ENCODE data around the gene PPL. TPM values are rescaled to one million over a fixed set of nuclear protein-coding genes. Genes with fewer than 3 reads are reported as not detected.

PPL gene
- total and polyA plus RNA-seq, 2 of the 13 experiments (the other 11 are each of a cell fraction or from before 2014, with no cell fraction given), result 5.7 to 6.6 TPM

DNA sequence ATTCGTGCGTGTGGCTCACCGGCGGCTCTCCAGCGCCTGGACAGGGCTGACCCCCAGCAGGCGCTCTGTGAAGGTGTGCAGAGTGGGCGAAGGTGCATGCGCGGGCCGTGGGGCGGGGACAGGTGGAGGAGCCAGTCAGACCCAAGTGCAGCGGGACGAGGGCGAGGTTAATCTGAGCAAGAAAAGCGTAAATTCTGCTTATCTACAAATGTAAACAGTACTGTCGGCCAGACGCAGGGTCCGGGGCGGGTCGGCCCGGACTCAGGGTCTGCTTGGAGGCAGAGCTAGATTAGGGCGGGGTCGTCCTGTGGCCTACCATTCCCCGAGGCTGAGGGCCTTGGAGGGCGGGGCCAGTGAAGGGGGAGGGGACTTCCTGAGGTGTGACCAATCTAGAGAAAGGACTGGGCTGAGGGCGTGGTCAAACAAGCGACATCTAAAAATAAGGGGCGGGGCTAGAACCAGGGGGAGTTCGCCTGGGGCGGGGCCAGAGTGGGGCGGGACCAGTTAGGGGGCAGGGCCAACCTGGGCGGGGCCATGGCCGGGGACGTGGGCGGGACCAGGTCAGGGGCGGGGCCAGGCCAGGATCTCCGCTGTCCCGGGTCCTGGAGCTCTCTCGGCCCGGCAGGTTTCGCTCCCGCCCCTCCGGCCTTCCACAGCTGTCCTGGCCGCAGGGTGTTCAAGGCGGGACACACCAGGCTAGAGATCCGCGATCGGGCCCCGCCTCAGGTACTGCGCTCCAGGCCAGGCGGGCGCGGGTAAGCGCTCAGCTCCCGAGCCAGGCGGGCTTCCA, 21.0 kb upstream of the PPL start, which contains the start of gene SEC14L5 (continued):
- TF ChIP-seq, protein P1, sequence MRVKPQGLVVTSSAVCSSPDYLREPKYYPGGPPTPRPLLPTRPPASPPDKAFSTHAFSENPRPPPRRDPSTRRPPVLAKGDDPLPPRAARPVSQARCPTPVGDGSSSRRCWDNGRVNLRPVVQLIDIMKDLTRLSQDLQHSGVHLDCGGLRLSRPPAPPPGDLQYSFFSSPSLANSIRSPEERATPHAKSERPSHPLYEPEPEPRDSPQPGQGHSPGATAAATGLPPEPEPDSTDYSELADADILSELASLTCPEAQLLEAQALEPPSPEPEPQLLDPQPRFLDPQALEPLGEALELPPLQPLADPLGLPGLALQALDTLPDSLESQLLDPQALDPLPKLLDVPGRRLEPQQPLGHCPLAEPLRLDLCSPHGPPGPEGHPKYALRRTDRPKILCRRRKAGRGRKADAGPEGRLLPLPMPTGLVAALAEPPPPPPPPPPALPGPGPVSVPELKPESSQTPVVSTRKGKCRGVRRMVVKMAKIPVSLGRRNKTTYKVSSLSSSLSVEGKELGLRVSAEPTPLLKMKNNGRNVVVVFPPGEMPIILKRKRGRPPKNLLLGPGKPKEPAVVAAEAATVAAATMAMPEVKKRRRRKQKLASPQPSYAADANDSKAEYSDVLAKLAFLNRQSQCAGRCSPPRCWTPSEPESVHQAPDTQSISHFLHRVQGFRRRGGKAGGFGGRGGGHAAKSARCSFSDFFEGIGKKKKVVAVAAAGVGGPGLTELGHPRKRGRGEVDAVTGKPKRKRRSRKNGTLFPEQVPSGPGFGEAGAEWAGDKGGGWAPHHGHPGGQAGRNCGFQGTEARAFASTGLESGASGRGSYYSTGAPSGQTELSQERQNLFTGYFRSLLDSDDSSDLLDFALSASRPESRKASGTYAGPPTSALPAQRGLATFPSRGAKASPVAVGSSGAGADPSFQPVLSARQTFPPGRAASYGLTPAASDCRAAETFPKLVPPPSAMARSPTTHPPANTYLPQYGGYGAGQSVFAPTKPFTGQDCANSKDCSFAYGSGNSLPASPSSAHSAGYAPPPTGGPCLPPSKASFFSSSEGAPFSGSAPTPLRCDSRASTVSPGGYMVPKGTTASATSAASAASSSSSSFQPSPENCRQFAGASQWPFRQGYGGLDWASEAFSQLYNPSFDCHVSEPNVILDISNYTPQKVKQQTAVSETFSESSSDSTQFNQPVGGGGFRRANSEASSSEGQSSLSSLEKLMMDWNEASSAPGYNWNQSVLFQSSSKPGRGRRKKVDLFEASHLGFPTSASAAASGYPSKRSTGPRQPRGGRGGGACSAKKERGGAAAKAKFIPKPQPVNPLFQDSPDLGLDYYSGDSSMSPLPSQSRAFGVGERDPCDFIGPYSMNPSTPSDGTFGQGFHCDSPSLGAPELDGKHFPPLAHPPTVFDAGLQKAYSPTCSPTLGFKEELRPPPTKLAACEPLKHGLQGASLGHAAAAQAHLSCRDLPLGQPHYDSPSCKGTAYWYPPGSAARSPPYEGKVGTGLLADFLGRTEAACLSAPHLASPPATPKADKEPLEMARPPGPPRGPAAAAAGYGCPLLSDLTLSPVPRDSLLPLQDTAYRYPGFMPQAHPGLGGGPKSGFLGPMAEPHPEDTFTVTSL (CRISPR knock-in tag; IDR thresholded peaks at IDR 0.05; ENCODE audit: borderline replicate concordance), result no peak
- TF ChIP-seq NR2F6 (IDR thresholded peaks at IDR 0.05) (peak; percentile 32; the same call in 1 of the 2 replicates), NR2F6 (CRISPR knock-in tag; IDR thresholded peaks at IDR 0.05) (peak; percentile 58; the same call in 1 of the 2 replicates), TSC22D2 (CRISPR knock-in tag; IDR thresholded peaks at IDR 0.05; ENCODE audit: borderline replicate concordance) (peak; percentile 62; the same call in 1 of the 2 replicates)

DNA sequence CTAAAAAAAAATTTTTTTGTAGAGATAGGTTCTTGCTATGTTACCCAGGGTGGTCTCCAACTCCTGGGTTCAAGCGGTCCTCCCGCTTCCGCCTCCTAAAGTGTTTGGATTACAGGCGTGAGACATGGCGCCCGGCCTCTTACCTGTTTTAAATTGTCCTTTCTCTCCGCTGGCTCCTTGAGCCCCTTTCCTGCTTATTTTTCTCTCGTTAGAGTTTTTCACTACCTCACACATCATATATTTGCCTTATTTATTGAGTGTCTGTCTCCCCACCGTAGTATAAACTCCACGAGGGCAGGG, 20.4 kb upstream of the PPL start:
- no peak overlapping the region for H2AFZ ChIP-seq (ENCODE audit: low read length)
- CTCF ChIA-PET (ENCODE audit: low intra/inter-chr PET ratio, low total read pairs), result interaction anchor here (1.6 kb wide), 1 partner anchor 99 kb away, joined by 3 read pairs; no protein-coding TSS in a partner anchor
- TSS peak; percentile 85 for BruUV-seq (replicated peaks)
- H3K4me2 ChIP-seq (ENCODE audit: low read depth, low read length), result peak overlapping the region; percentile 90
- H3K9me3 ChIP-seq (ENCODE audit: low read length), result no peaks in the 10 kb centered on the region
- in situ Hi-C loops (cut with HindIII; ENCODE audit: extremely low pct_ligation_motif_present, low pct_unique_long_range_greater_than_20kb) (loop anchor here (5.0 to 25.0 kb wide), 2 partner anchors 110 to 445 kb away; partner anchors contain the start of genes GLYR1 and UBN1), intact Hi-C loops (cut with micrococcal nuclease; ENCODE audit: unreplicated experiment) (loop anchor here (2.0 to 10.0 kb wide), 6 partner anchors 51 to 343 kb away; partner anchors contain the start of genes ALG1, EEF2KMT and UBALD1)
- DNase-seq (ENCODE audit: low spot score), result no peak
- no peak for FAIRE-seq
- no peaks in the 10 kb centered on the region for H4K20me1 ChIP-seq (ENCODE audit: insufficient read depth, low read length)
- peak overlapping the region; percentile 62 to 73 (median 62) for H3K4me3 ChIP-seq (replicated peaks in 1 of 3; ENCODE audit: insufficient read depth in 1 of 3, low read depth in 2 of 3, low read length in 3 of 3)
- no peaks in the 10 kb centered on the region for H3K36me3 ChIP-seq (replicated peaks in 1 of 2; ENCODE audit: control insufficient read depth in 1 of 2, insufficient read depth in 2 of 2, low read length in 2 of 2)
- peak overlapping the region; percentile 77 for H3K27ac ChIP-seq (ENCODE audit: extremely low read length, insufficient read depth, low read length)
- peaks cover 23% of the 10 kb centered on the region for H3K4me1 ChIP-seq (ENCODE audit: insufficient read depth, low read length)
- no peak for ATAC-seq
- POLR2A ChIA-PET, result interaction anchor here (0.9 to 5.1 kb wide), 20 partner anchors 9 to 263 kb away, joined by 3 to 62 read pairs (median 7); partner anchors contain the start of genes ALG1, ANKS3, DNAAF8 and EEF2KMT
- H3K27me3 ChIP-seq (ENCODE audit: control insufficient read depth in 1 of 2, insufficient read depth in 2 of 2, low read length in 2 of 2), result peaks cover 0 to 18% of the 10 kb centered on the region in 2 experiments; a peak in 3 of 5 replicates
- H3K79me2 ChIP-seq (ENCODE audit: insufficient read depth, low read length), result no peaks in the 10 kb centered on the region
- 1% methylated on average over 10 of the region's 10 CpGs for WGBS (ENCODE audit: low lambda C conversion rate)
- H3K9ac ChIP-seq (ENCODE audit: insufficient read depth, low read depth, low read length), result peak overlapping the region; percentile 66
- no peak for TF ChIP-seq ARID2 (CRISPR knock-in tag; IDR thresholded peaks at IDR 0.05; ENCODE audit: borderline replicate concordance)
- TF ChIP-seq MXD4 (CRISPR knock-in tag; IDR thresholded peaks at IDR 0.05), result 0 out of 2 replicates have a peak, but pooled peaks have one; percentile 38
- peak; percentile 1; the same call in 1 of the 2 replicates for TF ChIP-seq KMT2A (CRISPR knock-in tag; IDR thresholded peaks at IDR 0.05)
- no peak for TF ChIP-seq BRCA1 (CRISPR knock-in tag; IDR thresholded peaks at IDR 0.05)
- TF ChIP-seq ZBTB7B (CRISPR knock-in tag; IDR thresholded peaks at IDR 0.05), result 0 out of 2 replicates have a peak, but pooled peaks have one; percentile 76
- TF ChIP-seq TGIF2 (CRISPR knock-in tag; IDR thresholded peaks at IDR 0.05), result no peak
- 0 out of 2 replicates have a peak, but pooled peaks have one; percentile 25 for TF ChIP-seq SP140L (CRISPR knock-in tag; IDR thresholded peaks at IDR 0.05; ENCODE audit: borderline replicate concordance)
- TF ChIP-seq, protein P2, sequence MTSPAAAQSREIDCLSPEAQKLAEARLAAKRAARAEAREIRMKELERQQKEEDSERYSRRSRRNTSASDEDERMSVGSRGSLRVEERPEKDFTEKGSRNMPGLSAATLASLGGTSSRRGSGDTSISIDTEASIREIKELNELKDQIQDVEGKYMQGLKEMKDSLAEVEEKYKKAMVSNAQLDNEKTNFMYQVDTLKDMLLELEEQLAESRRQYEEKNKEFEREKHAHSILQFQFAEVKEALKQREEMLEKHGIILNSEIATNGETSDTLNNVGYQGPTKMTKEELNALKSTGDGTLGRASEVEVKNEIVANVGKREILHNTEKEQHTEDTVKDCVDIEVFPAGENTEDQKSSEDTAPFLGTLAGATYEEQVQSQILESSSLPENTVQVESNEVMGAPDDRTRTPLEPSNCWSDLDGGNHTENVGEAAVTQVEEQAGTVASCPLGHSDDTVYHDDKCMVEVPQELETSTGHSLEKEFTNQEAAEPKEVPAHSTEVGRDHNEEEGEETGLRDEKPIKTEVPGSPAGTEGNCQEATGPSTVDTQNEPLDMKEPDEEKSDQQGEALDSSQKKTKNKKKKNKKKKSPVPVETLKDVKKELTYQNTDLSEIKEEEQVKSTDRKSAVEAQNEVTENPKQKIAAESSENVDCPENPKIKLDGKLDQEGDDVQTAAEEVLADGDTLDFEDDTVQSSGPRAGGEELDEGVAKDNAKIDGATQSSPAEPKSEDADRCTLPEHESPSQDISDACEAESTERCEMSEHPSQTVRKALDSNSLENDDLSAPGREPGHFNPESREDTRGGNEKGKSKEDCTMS (CRISPR knock-in tag; conservative IDR thresholded peaks at IDR 0.05), result no peak
- peak; percentile 59; the same call in 1 of the 2 replicates for TF ChIP-seq MIER2 (CRISPR knock-in tag; IDR thresholded peaks at IDR 0.05)
- TF ChIP-seq CBFB (CRISPR knock-in tag; IDR thresholded peaks at IDR 0.05), result 0 out of 2 replicates have a peak, but pooled peaks have one; percentile 27
- peak; percentile 31; the same call in 1 of the 2 replicates for TF ChIP-seq ZNF160 (CRISPR knock-in tag; IDR thresholded peaks at IDR 0.05)

All from HepG2 (cell line).